ENCODE measurements around the gene ANKFY1. TPM values are rescaled to one million over a fixed set of nuclear protein-coding genes. Genes with fewer than 3 reads are reported as not detected.

The ANKFY1 gene
- total RNA-seq, 1 experiment from 2014 or later, result 18.5 TPM

- intact Hi-C loops (cut with micrococcal nuclease), result no loop called here
- H2AFZ ChIP-seq (ENCODE audit: low read length), result peak overlapping the region; percentile 84
- no peaks in the 10 kb centered on the region for H3F3A ChIP-seq (ENCODE audit: low read length, unreplicated experiment)
- peak overlapping the region; percentile 94 for H3K9ac ChIP-seq (ENCODE audit: low read length)
- no peaks in the 10 kb centered on the region for H3K27me3 ChIP-seq (ENCODE audit: low read length)
- POLR2A ChIA-PET (ENCODE audit: unreplicated experiment), result interaction anchor here (0.6 to 0.7 kb wide), 7 partner anchors 37 to 161 kb away, joined by 3 to 9 read pairs (median 4); no protein-coding TSS in a partner anchor
- H3K4me1 ChIP-seq (ENCODE audit: insufficient read depth, low read length), result peaks cover 13% of the 10 kb centered on the region
- peaks cover 6% of the 10 kb centered on the region; the same call in 1 of the 2 replicates for H4K20me1 ChIP-seq (ENCODE audit: low read length)
- peak overlapping the region; percentile 85 for H3K4me2 ChIP-seq (ENCODE audit: low read length)
- H3K36me3 ChIP-seq (ENCODE audit: low read depth, low read length), result no peaks in the 10 kb centered on the region
- CTCF ChIA-PET, result no interaction called here
- peak overlapping the region; percentile 90 for H3K27ac ChIP-seq (ENCODE audit: low read length)
- H3K4me3 ChIP-seq (ENCODE audit: low read length), result peak overlapping the region; percentile 86
- TSS peak; percentile 70 for BruUV-seq (replicated peaks)
- no peaks in the 10 kb centered on the region for H3K9me2 ChIP-seq (replicated peaks; ENCODE audit: low read length)
- DNase-seq (peak; percentile 84), ATAC-seq (peak; percentile 74)
- H3K9me3 ChIP-seq (ENCODE audit: low read length), result no peaks in the 10 kb centered on the region
- TF ChIP-seq CTCF (conservative IDR thresholded peaks at IDR 0.05; ENCODE audit: low read depth, low read length), result no peak
- TF ChIP-seq EZH2 (IDR thresholded peaks at IDR 0.05; ENCODE audit: low read length, unreplicated experiment), result no peak
- no peak for TF ChIP-seq EZH2phosphoT487 (IDR thresholded peaks at IDR 0.05; ENCODE audit: borderline replicate concordance, low read length)
- peaks cover 43% of the 10 kb centered on the region for H3K79me2 ChIP-seq (ENCODE audit: low read length)
Measured at GRCh38 chr17:4143563-4144421, 120.0 kb downstream of the ANKFY1 start.

- H3K27ac ChIP-seq (ENCODE audit: low read length), result no peak overlapping the region
- CTCF ChIA-PET, result no interaction called here
Measured at GRCh38 chr17:4142107-4142900, 121.5 kb downstream of the ANKFY1 start.

More at GRCh38 chr17:4142107-4142900, 121.5 kb downstream of the ANKFY1 start:
- ATAC-seq, result peak; percentile 17
- POLR2A ChIA-PET (ENCODE audit: unreplicated experiment), result no interaction called here
- H3K4me2 ChIP-seq (ENCODE audit: low read length), result peak overlapping the region; percentile 89
- peak overlapping the region; percentile 80 for H3K9ac ChIP-seq (ENCODE audit: low read length)
- no peak for TF ChIP-seq EZH2phosphoT487 (IDR thresholded peaks at IDR 0.05; ENCODE audit: borderline replicate concordance, low read length)
- TF ChIP-seq EZH2 (IDR thresholded peaks at IDR 0.05; ENCODE audit: low read length, unreplicated experiment), result no peak
- TF ChIP-seq CTCF (conservative IDR thresholded peaks at IDR 0.05; ENCODE audit: low read depth, low read length), result no peak
- H2AFZ ChIP-seq (ENCODE audit: low read length), result peak overlapping the region; percentile 41; the same call in 1 of the 2 replicates
- H3K4me1 ChIP-seq (ENCODE audit: insufficient read depth, low read length), result peaks cover 13% of the 10 kb centered on the region
- H3K27me3 ChIP-seq (ENCODE audit: low read length), result no peaks in the 10 kb centered on the region
- H3K79me2 ChIP-seq (ENCODE audit: low read length), result peaks cover 58% of the 10 kb centered on the region
- intact Hi-C loops (cut with micrococcal nuclease), result no loop called here
- DNase-seq, result no peak
- no peaks in the 10 kb centered on the region for H3K36me3 ChIP-seq (ENCODE audit: low read depth, low read length)
- peaks cover 6% of the 10 kb centered on the region; the same call in 1 of the 2 replicates for H4K20me1 ChIP-seq (ENCODE audit: low read length)
- peak overlapping the region; percentile 86 for H3K4me3 ChIP-seq (ENCODE audit: low read length)
- H3K9me3 ChIP-seq (ENCODE audit: low read length), result no peaks in the 10 kb centered on the region
- no peaks in the 10 kb centered on the region for H3K9me2 ChIP-seq (replicated peaks; ENCODE audit: low read length)
- no peaks in the 10 kb centered on the region for H3F3A ChIP-seq (ENCODE audit: low read length, unreplicated experiment)
- no TSS peak for BruUV-seq (replicated peaks)

All from PC-3 (cell line).